ENCODE measurements around the gene REN. TPM values are rescaled to one million over a fixed set of nuclear protein-coding genes. Genes with fewer than 3 reads are reported as not detected.

The REN gene
- total RNA-seq, 1 experiment from 2014 or later: 0.81 TPM

DNA sequence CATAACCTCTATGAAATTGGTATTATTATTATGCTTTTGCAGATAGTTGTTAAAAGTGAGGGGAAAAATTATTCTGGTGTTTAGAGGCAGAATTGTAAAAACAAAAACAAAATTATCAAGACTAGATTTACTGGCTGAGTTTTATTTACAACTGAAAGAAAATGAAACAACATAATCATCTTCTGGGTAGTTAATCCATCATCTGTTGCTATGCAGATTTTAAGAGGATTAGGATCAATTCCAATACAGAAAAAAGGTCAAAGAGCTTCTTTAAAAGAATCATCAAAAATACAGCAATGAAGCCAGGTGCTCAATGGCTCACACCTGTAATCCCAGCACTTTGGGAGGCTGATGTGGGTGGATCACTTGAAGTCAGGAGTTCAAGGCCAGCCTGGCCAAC, 39.3 kb upstream of the REN start:
- Histone ChIP-seq H3K4me3 (no peak overlapping the region), H3K9me2 (ENCODE audit: insufficient read depth) (no peaks in the 10 kb centered on the region), H3K27me3 (ENCODE audit: insufficient read depth, low read depth) (no peaks in the 10 kb centered on the region), H3K4me2 (no peak overlapping the region), H2AFZ (no peak overlapping the region), H4K20me1 (ENCODE audit: insufficient read depth) (no peaks in the 10 kb centered on the region), H3K9me3 (ENCODE audit: insufficient read depth, low read depth) (no peaks in the 10 kb centered on the region), H3K36me3 (ENCODE audit: low read depth) (no peaks in the 10 kb centered on the region), H3F3A (ENCODE audit: insufficient read depth, low read depth) (peaks cover 17% of the 10 kb centered on the region; the same call in 1 of the 2 replicates), H3K27ac (no peak overlapping the region), H3K79me2 (ENCODE audit: low read depth) (peaks cover 12% of the 10 kb centered on the region; the same call in 1 of the 2 replicates), H3K4me1 (replicated peaks; ENCODE audit: insufficient read depth) (peaks cover 25% of the 10 kb centered on the region)
- POLR2A ChIA-PET (ENCODE audit: unreplicated experiment): no interaction called here
- no TSS peak for BruUV-seq (replicated peaks)
- no peak for DNase-seq
- intact Hi-C loops (cut with micrococcal nuclease; ENCODE audit: unreplicated experiment): no loop called here
- CTCF ChIA-PET: interaction anchor here (0.6 to 2.4 kb wide), 2 partner anchors 42 to 54 kb away, joined by 3 to 25 read pairs; partner anchors contain the start of gene ETNK2
- TF ChIP-seq CTCF (conservative IDR thresholded peaks at IDR 0.05): no peak
- TF ChIP-seq EZH2 (IDR thresholded peaks at IDR 0.05; ENCODE audit: low read depth): no peak

DNA sequence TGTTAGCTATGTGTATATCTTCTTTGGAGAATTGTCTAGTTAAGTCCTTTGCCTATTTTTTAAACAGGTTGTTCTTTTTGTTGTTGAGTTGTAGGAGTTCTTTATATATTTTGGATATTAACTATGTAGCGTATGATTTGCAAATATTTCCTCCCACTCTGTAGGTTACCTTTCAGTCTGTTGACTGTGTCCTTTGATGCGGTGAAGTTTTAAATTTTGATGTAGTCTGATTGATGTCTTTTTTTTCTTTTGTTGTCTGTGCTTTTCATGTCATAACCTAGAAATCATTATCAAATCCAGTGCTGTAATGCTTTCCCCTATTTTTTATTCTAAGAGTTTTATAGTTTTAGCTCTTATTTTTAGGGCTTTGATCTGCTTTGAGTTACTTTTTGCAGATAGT, 38.8 kb upstream of the REN start:
- peaks cover 17% of the 10 kb centered on the region; the same call in 1 of the 2 replicates for H3F3A ChIP-seq (ENCODE audit: insufficient read depth, low read depth)
- H3K36me3 ChIP-seq (ENCODE audit: low read depth): no peaks in the 10 kb centered on the region
- no peak overlapping the region for H3K27ac ChIP-seq
- intact Hi-C loops (cut with micrococcal nuclease; ENCODE audit: unreplicated experiment): no loop called here
- H2AFZ ChIP-seq: no peak overlapping the region
- peaks cover 12% of the 10 kb centered on the region; the same call in 1 of the 2 replicates for H3K79me2 ChIP-seq (ENCODE audit: low read depth)
- ChIA-PET POLR2A (ENCODE audit: unreplicated experiment) (no interaction called here), CTCF (interaction anchor here (0.6 to 0.7 kb wide), 2 partner anchors 9 to 53 kb away, joined by 3 read pairs; partner anchors contain the start of genes ETNK2 and GOLT1A)
- no peak overlapping the region for H3K4me2 ChIP-seq
- TF ChIP-seq EZH2 (IDR thresholded peaks at IDR 0.05; ENCODE audit: low read depth) (no peak), CTCF (conservative IDR thresholded peaks at IDR 0.05) (no peak)
- no peak for DNase-seq
- BruUV-seq (replicated peaks): no TSS peak
- no peaks in the 10 kb centered on the region for H3K9me2 ChIP-seq (ENCODE audit: insufficient read depth)
- peaks cover 30% of the 10 kb centered on the region for H3K4me1 ChIP-seq (replicated peaks; ENCODE audit: insufficient read depth)
- H4K20me1 ChIP-seq (ENCODE audit: insufficient read depth): no peaks in the 10 kb centered on the region
- no peaks in the 10 kb centered on the region for H3K27me3 ChIP-seq (ENCODE audit: insufficient read depth, low read depth)
- no peaks in the 10 kb centered on the region for H3K9me3 ChIP-seq (ENCODE audit: insufficient read depth, low read depth)
- H3K4me3 ChIP-seq: no peak overlapping the region

DNA sequence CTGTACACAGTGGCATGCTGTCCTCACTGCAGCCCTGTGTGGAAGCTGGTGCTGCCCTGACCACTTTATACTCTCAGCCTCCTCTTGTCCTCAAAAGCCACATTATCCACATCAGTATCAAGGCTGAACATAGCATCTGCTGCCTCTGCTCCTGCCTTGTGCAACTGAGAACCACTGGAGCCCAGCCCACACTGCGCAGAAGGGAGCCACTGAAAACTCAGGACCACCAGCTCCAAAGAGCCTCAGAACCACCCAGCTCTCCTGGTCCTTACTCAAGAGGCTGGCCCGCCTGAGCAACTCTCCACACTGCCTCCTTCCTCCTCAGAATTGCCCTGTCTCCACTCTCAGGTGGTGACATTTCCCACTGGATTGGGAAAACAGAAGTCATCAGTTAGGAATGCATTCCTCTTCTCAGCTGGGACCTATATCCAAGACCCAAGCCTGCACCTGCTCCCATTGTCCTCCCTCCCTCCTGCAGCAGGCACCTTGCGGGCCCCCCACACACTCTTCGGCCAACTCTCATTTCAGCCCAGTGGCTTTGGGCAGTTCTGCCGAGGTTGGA, 37.1 kb upstream of the REN start:
- intact Hi-C loops (cut with micrococcal nuclease; ENCODE audit: unreplicated experiment): no loop called here
- Histone ChIP-seq H3K4me3 (no peak overlapping the region), H3K9me2 (ENCODE audit: insufficient read depth) (no peaks in the 10 kb centered on the region), H3K4me2 (peak overlapping the region; percentile 1; the same call in 1 of the 2 replicates), H2AFZ (no peak overlapping the region), H3F3A (ENCODE audit: insufficient read depth, low read depth) (peaks cover 21% of the 10 kb centered on the region), H3K4me1 (replicated peaks; ENCODE audit: insufficient read depth) (peaks cover 44% of the 10 kb centered on the region), H4K20me1 (ENCODE audit: insufficient read depth) (no peaks in the 10 kb centered on the region), H3K9me3 (ENCODE audit: insufficient read depth, low read depth) (no peaks in the 10 kb centered on the region), H3K27me3 (ENCODE audit: insufficient read depth, low read depth) (no peaks in the 10 kb centered on the region), H3K79me2 (ENCODE audit: low read depth) (peaks cover 12% of the 10 kb centered on the region; the same call in 1 of the 2 replicates), H3K27ac (no peak overlapping the region), H3K36me3 (ENCODE audit: low read depth) (no peaks in the 10 kb centered on the region)
- no peak for TF ChIP-seq EZH2 (IDR thresholded peaks at IDR 0.05; ENCODE audit: low read depth)
- TF ChIP-seq CTCF (conservative IDR thresholded peaks at IDR 0.05): no peak
- POLR2A ChIA-PET (ENCODE audit: unreplicated experiment): no interaction called here
- DNase-seq: no peak
- no TSS peak for BruUV-seq (replicated peaks)
- CTCF ChIA-PET: no interaction called here

Measured in PC-9 (cell line).